Smooth muscle cell (in vitro differentiated cells): ENCODE measurements around the gene KIF14. TPM values are rescaled to one million over a fixed set of nuclear protein-coding genes. Genes with fewer than 3 reads are reported as not detected.
"Not testable (repeated sequence)": the region's sequence is repeated elsewhere in the genome, so short reads cannot be mapped to it uniquely, and the experiment has no call there.

Experiments used
- DNase-seq: peaks from one replicate; lab custom pipeline; 2025; ENCODE audit not compliant: unreplicated experiment; lab: John Stamatoyannopoulos, UW
- H2AFZ ChIP-seq: fragments of 200-600 bp; sonication (generic); 2 replicates; pipeline ENCODE4 v1.6.0; 2016; ENCODE audit warnings: antibody characterized with exemption, low read depth, mild to moderate bottlenecking
- H3F3A ChIP-seq: fragments of 200-600 bp; sonication (generic); 2 replicates; pipeline ENCODE4 v1.6.0; 2017; ENCODE audit warnings: antibody characterized with exemption, low read depth
- H3K27ac ChIP-seq: fragments of 200-600 bp; sonication (generic); 2 replicates; pipeline ENCODE4 v1.5.1; 2016; ENCODE audit warnings: low read depth, mild to moderate bottlenecking
- H3K27me3 ChIP-seq: fragments of 200-600 bp; sonication (generic); 2 replicates; pipeline ENCODE4 v1.6.1; 2016; ENCODE audit warnings: low read depth, mild to moderate bottlenecking
- H3K36me3 ChIP-seq: fragments of 200-600 bp; sonication (generic); 2 replicates; pipeline ENCODE4 v1.5.1; 2016; ENCODE audit warnings: low read depth
- H3K4me1 ChIP-seq: fragments of 200-600 bp; sonication (generic); 2 replicates; pipeline ENCODE4 v1.5.1; 2016; ENCODE audit warnings: low read depth
- H3K4me2 ChIP-seq: fragments of 200-600 bp; sonication (generic); 2 replicates; pipeline ENCODE4 v1.6.0; 2016; ENCODE audit warnings: mild to moderate bottlenecking
- H3K4me3 ChIP-seq: fragments of 200-600 bp; sonication (generic); 2 replicates; pipeline ENCODE4 v1.5.1; 2016; ENCODE audit warnings: mild to moderate bottlenecking
- H3K79me2 ChIP-seq: fragments of 200-600 bp; sonication (generic); 2 replicates; pipeline ENCODE4 v1.6.0; 2016; ENCODE audit warnings: low read depth, mild to moderate bottlenecking
- H3K9ac ChIP-seq: fragments of 200-600 bp; sonication (generic); 2 replicates; pipeline ENCODE4 v1.6.0; 2016; ENCODE audit warnings: low read depth
- H3K9me3 ChIP-seq: fragments of 200-600 bp; sonication (generic); replicated peaks from 2 replicates; pipeline ENCODE4 v1.5.1; 2016; ENCODE audit warnings: low read depth
- H4K20me1 ChIP-seq: fragments of 200-600 bp; sonication (generic); 2 replicates; pipeline ENCODE4 v1.6.0; 2016; ENCODE audit warnings: low read depth
- CTCF ChIP-seq: fragments of 200-600 bp; sonication (generic); IDR thresholded peaks from 2 replicates; pipeline ENCODE4 v1.5.1; 2017; ENCODE audit warnings: borderline replicate concordance, mild to moderate bottlenecking, antibody characterized with exemption; ENCODE audit not compliant: insufficient read depth, poor library complexity, severe bottlenecking
- WGBS: methylation state at CpG from one replicate; pipeline ENCODE4 v1.1.7; 2016; ENCODE audit warnings: low lambda C conversion rate; 5-methylcytosine and 5-hydroxymethylcytosine counted together
- polyA plus RNA-seq: library from polyadenylated mRNA; unstranded; fragments of >200 nt; fragmentation: Nextera tagmentation; extraction: Ambion mirVana; gene quantifications from 2 replicates; pipeline ENCODE4 v1.2.1, GENCODE V29; 2016
- total RNA-seq: library from RNA; depleted of rRNA; stranded (reverse); fragments of >200 nt; gene quantifications from 2 replicates; pipeline ENCODE4 v1.2.3, GENCODE V29; 2014

The KIF14 gene
- total and polyA plus RNA-seq, 2 experiments from 2014 or later: 0.93 to 1.3 TPM

DNA sequence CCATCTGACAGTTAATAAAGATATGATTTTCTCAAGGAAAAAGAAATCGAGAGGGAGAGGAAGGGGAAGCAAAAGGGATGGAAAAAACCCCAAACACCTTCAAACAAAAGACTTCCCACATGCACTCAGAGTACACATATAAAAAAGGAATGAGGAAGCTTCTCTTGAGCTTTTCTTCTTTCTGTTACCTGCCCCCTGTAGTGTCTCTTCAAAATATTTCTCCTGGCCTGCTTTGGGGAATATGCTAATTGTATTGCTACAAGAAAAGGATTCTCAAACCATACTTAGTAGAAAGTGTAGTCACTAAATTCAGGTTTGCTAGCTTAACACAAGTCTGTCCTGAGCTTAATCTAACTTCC is 58.7 kb downstream of the KIF14 start:
- no peak overlapping the region for H2AFZ ChIP-seq
- H3K9me3 ChIP-seq: no peaks in the 10 kb centered on the region
- no peak overlapping the region for H3K27ac ChIP-seq
- H3K4me2 ChIP-seq: no peak overlapping the region
- WGBS: 75% methylated on average over 1 of the region's 1 CpG
- no peaks in the 10 kb centered on the region for H3K79me2 ChIP-seq
- no peaks in the 10 kb centered on the region for H3K4me1 ChIP-seq
- H3K36me3 ChIP-seq: no peaks in the 10 kb centered on the region
- no peak overlapping the region for H3K9ac ChIP-seq
- H3K27me3 ChIP-seq: no peaks in the 10 kb centered on the region
- no peaks in the 10 kb centered on the region for H4K20me1 ChIP-seq
- no peak for TF ChIP-seq CTCF
- no peak overlapping the region for H3K4me3 ChIP-seq
- no peak for DNase-seq
- H3F3A ChIP-seq: no peaks in the 10 kb centered on the region

DNA sequence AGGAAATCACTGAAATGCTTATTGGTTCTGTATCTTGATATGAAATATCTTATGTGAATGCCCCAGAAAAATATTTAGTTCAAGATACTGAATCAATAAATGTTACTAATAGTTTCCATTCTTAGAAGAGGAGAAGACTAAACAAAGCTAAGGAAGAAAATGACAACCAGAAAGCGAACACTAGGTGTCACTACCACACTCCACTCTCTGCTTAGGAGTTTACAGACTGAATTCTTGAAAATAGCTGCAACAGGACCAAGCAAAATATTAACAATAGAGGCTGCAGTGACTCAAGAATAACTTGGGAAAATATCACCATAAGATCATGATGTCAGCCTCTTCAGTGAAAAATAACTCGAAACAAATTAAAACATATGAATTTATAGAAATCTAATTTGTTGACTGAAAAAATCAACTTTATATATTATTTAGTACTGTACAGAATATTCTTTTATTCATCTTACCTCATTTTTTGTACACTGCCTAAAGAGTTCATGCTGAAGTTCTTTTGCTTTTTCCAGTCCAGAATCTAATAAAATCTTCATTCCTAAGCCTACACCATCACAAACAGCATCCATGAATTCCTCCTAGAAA is 61.6 kb downstream of the KIF14 start:
- 64% methylated on average over 2 of the region's 2 CpGs for WGBS
- H4K20me1 ChIP-seq: no peaks in the 10 kb centered on the region
- no peak overlapping the region for H3K4me3 ChIP-seq
- H3K9me3 ChIP-seq: no peaks in the 10 kb centered on the region
- no peaks in the 10 kb centered on the region for H3K4me1 ChIP-seq
- H3K4me2 ChIP-seq: no peak overlapping the region
- TF ChIP-seq CTCF: peak; percentile 57
- no peaks in the 10 kb centered on the region for H3K27me3 ChIP-seq
- no peak overlapping the region for H2AFZ ChIP-seq
- H3K9ac ChIP-seq: no peak overlapping the region
- DNase-seq: no peak
- H3K36me3 ChIP-seq: no peaks in the 10 kb centered on the region
- H3K27ac ChIP-seq: no peak overlapping the region
- no peaks in the 10 kb centered on the region for H3F3A ChIP-seq
- no peaks in the 10 kb centered on the region for H3K79me2 ChIP-seq

DNA sequence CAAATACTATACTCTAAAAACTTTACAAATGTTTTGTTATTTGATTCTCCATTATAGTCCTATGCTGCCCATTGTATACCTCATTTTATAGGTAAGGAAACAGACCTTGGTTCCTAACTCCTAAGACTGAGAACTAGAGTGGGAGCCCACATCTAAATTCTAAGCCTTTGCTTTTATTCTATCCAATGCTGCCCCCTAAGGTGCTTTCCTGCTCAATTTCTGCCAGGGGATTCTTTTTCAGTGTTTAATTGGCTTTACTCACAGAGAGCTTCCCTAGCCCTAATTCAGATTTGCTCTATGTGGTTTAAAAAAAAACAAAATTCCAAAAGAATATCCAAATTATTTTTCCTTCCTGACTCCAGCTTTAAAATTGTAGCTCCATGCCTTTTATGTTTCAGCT is 64.5 kb downstream of the KIF14 start:
- Histone ChIP-seq H3F3A (no peaks in the 10 kb centered on the region), H3K27ac (no peak overlapping the region), H3K9me3 (no peaks in the 10 kb centered on the region), H3K79me2 (no peaks in the 10 kb centered on the region), H3K4me2 (no peak overlapping the region), H3K4me3 (no peak overlapping the region), H3K27me3 (no peaks in the 10 kb centered on the region), H3K9ac (no peak overlapping the region), H4K20me1 (no peaks in the 10 kb centered on the region), H3K4me1 (no peaks in the 10 kb centered on the region), H3K36me3 (no peaks in the 10 kb centered on the region), H2AFZ (no peak overlapping the region)
- no peak for DNase-seq
- TF ChIP-seq CTCF: peak; percentile 14

DNA sequence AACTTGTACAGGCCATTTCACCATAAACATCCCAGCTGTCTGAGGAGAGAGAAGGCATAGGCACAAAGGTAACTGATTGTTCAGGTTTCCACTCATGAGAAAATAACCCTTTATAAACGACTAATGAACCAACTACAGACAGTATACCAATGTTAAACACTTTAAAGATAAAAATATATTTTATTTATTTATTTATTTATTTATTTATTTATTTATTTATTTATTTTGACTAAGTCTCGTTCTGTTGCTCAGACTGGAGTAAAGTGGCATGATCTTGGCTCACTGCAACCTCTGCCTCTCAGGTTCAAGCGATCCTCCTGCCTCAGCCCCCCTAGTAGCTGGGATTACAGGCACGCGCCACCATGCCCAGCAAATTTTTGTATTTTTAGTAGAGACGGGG is 67.8 kb downstream of the KIF14 start:
- not testable (repeated sequence) for H3K9ac ChIP-seq, H3K79me2 ChIP-seq, DNase-seq, H4K20me1 ChIP-seq, H3K4me1 ChIP-seq, H3K9me3 ChIP-seq, H3F3A ChIP-seq, H3K27ac ChIP-seq, H2AFZ ChIP-seq, H3K27me3 ChIP-seq, H3K4me2 ChIP-seq, H3K4me3 ChIP-seq, H3K36me3 ChIP-seq
- WGBS: 95% methylated on average over 6 of the region's 6 CpGs
